K562 (cell line): ENCODE measurements around the gene PLOD1. TPM values are rescaled to one million over a fixed set of nuclear protein-coding genes. Genes with fewer than 3 reads are reported as not detected.

Experiments
- CEBPB ChIP-seq: fragments of 450-650 bp; IDR thresholded peaks from 2 replicates; pipeline ENCODE4 v1.6.1; 2016; ENCODE audit warnings: missing genetic modification characterization, missing compliant biosample characterization
- DPF2 ChIP-seq: fragments of 450-650 bp; IDR thresholded peaks from 2 replicates; pipeline ENCODE4 v1.6.1; 2016
- ETV1 ChIP-seq: fragments of 450-650 bp; conservative IDR thresholded peaks from 2 replicates; pipeline ENCODE4 v1.6.1; 2016; ENCODE audit warnings: missing genetic modification characterization, control low read depth, low read depth, missing compliant biosample characterization
- HDAC6 ChIP-seq: IDR thresholded peaks from 2 replicates; pipeline ENCODE4 v1.6.1; 2012; ENCODE audit warnings: low read depth, mild to moderate bottlenecking, control low read depth, inconsistent platforms, low read length, moderate library complexity
- HNRNPUL1 ChIP-seq: fragments of 200-400 bp; formaldehyde crosslinking; IDR thresholded peaks from 2 replicates; pipeline ENCODE4 v1.6.1; 2017; ENCODE audit warnings: low read length
- MIER1 ChIP-seq: fragments of 450-650 bp; IDR thresholded peaks from 2 replicates; pipeline ENCODE4 v1.6.1; 2016; ENCODE audit warnings: antibody characterized with exemption, mild to moderate bottlenecking, low read depth
- PCBP1 ChIP-seq: fragments of 200-400 bp; formaldehyde crosslinking; IDR thresholded peaks from 2 replicates; pipeline ENCODE4 v1.6.1; 2018; ENCODE audit warnings: mild to moderate bottlenecking, low read depth, low read length; ENCODE audit not compliant: poor library complexity, severe bottlenecking
- PHF21A ChIP-seq: fragments of 450-650 bp; IDR thresholded peaks from 2 replicates; pipeline ENCODE4 v1.6.1; 2017; ENCODE audit warnings: low read depth, borderline replicate concordance
- POLR2A ChIP-seq: fragments of 450-650 bp; conservative IDR thresholded peaks from 2 replicates; pipeline ENCODE4 v1.6.1; 2016
- SMARCA5 ChIP-seq: fragments of 450-650 bp; IDR thresholded peaks from 2 replicates; pipeline ENCODE4 v1.6.1; 2016
- TEAD4 ChIP-seq, 2 experiments: sonication (generic) in 1 of 2; formaldehyde crosslinking in 1 of 2; IDR thresholded peaks; 2 replicates each; pipeline versions ENCODE4 v1.6.1 to v1.8.0; 2012 to 2022; ENCODE audit warnings: borderline replicate concordance in 1 of 2, inconsistent platforms in 1 of 2, low read length in 1 of 2, mild to moderate bottlenecking in 1 of 2, missing genetic modification reagents in 1 of 2
- XRCC4 ChIP-seq: IDR thresholded peaks from one replicate; pipeline ENCODE4 v1.6.1; 2011; ENCODE audit not compliant: insufficient read depth, insufficient read length; ENCODE audit errors: extremely low read depth
- ZNF197 ChIP-seq: fragments of 200-800 bp; sonication (Bioruptor generic); IDR thresholded peaks from 2 replicates; pipeline ENCODE4 v1.6.1; 2016; ENCODE audit warnings: low read depth, missing genetic modification characterization, missing compliant biosample characterization
- ZNF431 ChIP-seq: sonication (generic); formaldehyde crosslinking; IDR thresholded peaks from 2 replicates; pipeline ENCODE4 v1.8.0; 2022; ENCODE audit warnings: mild to moderate bottlenecking, missing genetic modification reagents
- ZNF561 ChIP-seq: fragments of 450-650 bp; formaldehyde crosslinking; conservative IDR thresholded peaks from 2 replicates; pipeline ENCODE4 v1.4.0; 2020; ENCODE audit warnings: mild to moderate bottlenecking, moderate library complexity
- ZNF696 ChIP-seq: fragments of 250-450 bp; sonication (Bioruptor Pico); conservative IDR thresholded peaks from 2 replicates; pipeline ENCODE4 v1.4.0; 2020; ENCODE audit warnings: mild to moderate bottlenecking, moderate library complexity
- polyA plus RNA-seq, 8 experiments: library from polyadenylated mRNA; depleted of rRNA in 4 of 8; stranded (reverse) in 5 of 8; unstranded in 3 of 8; fragments of >200 nt; fragmentation: Nextera tagmentation in 2 of 8; fragmentation: Illumina TruSeq in 1 of 8; extraction: Ambion mirVana in 2 of 8; extraction: Trizol in 1 of 8; gene quantifications; 2 replicates each; pipeline versions ENCODE4 v1.2.1 to v1.2.3, GENCODE V29; 2011 to 2014; ENCODE audit warnings: inconsistent platforms in 1 of 8, missing spikeins in 1 of 8
- total RNA-seq, 7 experiments: library from RNA; depleted of rRNA in 6 of 7; stranded (reverse); fragments of >200 nt in 6 of 7; fragmentation: Illumina TruSeq in 2 of 7; extraction: Trizol in 2 of 7; gene quantifications; 2 replicates each; pipeline versions ENCODE4 v1.2.1 to v1.2.3, GENCODE V29; 2011 to 2021; ENCODE audit warnings: low replicate concordance in 1 of 7
- TF ChIP-seq, protein P1 (sequence below): fragments of 250-450 bp; sonication (Bioruptor Pico); IDR thresholded peaks from 2 replicates; pipeline ENCODE4 v1.4.0; 2020
- TF ChIP-seq, protein P2 (sequence below), 2 experiments: fragments of 450-650 bp in 1 of 2; sonication (generic) in 1 of 2; formaldehyde crosslinking in 1 of 2; IDR thresholded peaks; 2 replicates each; pipeline versions ENCODE4 v1.7.1 to v1.9.0; 2016 to 2022; ENCODE audit warnings: inconsistent platforms in 1 of 2, mild to moderate bottlenecking in 1 of 2, missing genetic modification reagents in 1 of 2
- TF ChIP-seq, protein P3 (sequence below): fragments of 250-450 bp; sonication (Bioruptor Pico); IDR thresholded peaks from 2 replicates; pipeline ENCODE4 v1.9.0; 2021; ENCODE audit warnings: mild to moderate bottlenecking

Gene PLOD1
- total and polyA plus RNA-seq, 9 of the 15 experiments (the other 6 are each of a cell fraction or from before 2014, with no cell fraction given), result 16.6 to 90.8 (median 52.7) TPM

DNA sequence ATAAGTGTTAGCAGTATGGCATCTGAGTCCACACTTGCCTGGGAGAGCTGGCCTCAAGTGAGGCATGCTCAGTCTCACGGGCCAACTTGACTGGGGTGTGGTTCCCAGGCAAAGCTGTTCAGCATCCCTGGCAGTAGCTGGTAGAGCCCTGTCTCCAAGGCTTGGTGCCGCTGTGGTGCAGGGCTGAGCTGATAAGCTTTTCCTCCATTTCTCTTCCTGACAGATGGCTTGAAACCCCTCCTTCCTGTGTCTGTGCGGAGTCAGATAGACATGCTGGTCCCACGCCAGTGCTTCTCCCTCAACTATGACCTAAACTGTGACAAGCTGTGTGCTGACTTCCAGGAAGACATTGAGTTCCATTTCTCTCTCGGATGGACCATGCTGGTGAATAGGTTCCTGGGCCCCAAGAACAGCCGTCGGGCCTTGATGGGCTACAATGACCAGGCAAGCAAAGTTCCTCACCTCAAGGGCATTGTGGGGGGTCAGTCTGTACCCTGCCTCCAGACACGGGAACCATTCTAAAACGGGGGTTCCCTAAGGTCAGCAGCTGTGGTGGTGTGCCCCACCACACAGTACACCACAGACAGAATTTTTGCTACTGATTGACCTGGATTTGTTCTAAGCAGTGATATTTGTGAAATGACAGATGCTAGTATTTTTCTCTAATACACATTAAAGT lies 71.1 kb downstream of the PLOD1 start (continued):
- TF ChIP-seq MIER1 (no peak), PHF21A (no peak), TEAD4 (IDR thresholded peaks at IDR 0.05; ENCODE audit: low read length) (peak; percentile 94), TEAD4 (CRISPR knock-in tag; IDR thresholded peaks at IDR 0.05; ENCODE audit: borderline replicate concordance) (no peak), ZNF431 (no peak), ZNF561 (CRISPR knock-in tag) (no peak), HDAC6 (no peak), ZNF197 (CRISPR knock-in tag) (0 out of 2 replicates have a peak, but pooled peaks have one; percentile 31), HNRNPUL1 (no peak), CEBPB (no peak), XRCC4 (no peak), POLR2A (no peak), DPF2 (peak; percentile 96), SMARCA5 (no peak), ZNF696 (no peak), ETV1 (peak; percentile 86), PCBP1 (no peak)
- TF ChIP-seq, protein P1, sequence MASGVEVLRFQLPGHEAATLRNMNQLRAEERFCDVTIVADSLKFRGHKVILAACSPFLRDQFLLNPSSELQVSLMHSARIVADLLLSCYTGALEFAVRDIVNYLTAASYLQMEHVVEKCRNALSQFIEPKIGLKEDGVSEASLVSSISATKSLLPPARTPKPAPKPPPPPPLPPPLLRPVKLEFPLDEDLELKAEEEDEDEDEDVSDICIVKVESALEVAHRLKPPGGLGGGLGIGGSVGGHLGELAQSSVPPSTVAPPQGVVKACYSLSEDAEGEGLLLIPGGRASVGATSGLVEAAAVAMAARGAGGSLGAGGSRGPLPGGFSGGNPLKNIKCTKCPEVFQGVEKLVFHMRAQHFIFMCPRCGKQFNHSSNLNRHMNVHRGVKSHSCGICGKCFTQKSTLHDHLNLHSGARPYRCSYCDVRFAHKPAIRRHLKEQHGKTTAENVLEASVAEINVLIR (CRISPR knock-in tag), result no peak
- TF ChIP-seq, protein P2, sequence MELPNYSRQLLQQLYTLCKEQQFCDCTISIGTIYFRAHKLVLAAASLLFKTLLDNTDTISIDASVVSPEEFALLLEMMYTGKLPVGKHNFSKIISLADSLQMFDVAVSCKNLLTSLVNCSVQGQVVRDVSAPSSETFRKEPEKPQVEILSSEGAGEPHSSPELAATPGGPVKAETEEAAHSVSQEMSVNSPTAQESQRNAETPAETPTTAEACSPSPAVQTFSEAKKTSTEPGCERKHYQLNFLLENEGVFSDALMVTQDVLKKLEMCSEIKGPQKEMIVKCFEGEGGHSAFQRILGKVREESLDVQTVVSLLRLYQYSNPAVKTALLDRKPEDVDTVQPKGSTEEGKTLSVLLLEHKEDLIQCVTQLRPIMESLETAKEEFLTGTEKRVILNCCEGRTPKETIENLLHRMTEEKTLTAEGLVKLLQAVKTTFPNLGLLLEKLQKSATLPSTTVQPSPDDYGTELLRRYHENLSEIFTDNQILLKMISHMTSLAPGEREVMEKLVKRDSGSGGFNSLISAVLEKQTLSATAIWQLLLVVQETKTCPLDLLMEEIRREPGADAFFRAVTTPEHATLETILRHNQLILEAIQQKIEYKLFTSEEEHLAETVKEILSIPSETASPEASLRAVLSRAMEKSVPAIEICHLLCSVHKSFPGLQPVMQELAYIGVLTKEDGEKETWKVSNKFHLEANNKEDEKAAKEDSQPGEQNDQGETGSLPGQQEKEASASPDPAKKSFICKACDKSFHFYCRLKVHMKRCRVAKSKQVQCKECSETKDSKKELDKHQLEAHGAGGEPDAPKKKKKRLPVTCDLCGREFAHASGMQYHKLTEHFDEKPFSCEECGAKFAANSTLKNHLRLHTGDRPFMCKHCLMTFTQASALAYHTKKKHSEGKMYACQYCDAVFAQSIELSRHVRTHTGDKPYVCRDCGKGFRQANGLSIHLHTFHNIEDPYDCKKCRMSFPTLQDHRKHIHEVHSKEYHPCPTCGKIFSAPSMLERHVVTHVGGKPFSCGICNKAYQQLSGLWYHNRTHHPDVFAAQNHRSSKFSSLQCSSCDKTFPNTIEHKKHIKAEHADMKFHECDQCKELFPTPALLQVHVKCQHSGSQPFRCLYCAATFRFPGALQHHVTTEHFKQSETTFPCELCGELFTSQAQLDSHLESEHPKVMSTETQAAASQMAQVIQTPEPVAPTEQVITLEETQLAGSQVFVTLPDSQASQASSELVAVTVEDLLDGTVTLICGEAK (IDR thresholded peaks at IDR 0.05), result no peak
- TF ChIP-seq, protein P2 (CRISPR knock-in tag; IDR thresholded peaks at IDR 0.05), result no peak
- TF ChIP-seq, protein P3, sequence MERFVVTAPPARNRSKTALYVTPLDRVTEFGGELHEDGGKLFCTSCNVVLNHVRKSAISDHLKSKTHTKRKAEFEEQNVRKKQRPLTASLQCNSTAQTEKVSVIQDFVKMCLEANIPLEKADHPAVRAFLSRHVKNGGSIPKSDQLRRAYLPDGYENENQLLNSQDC, result no peak
